Thyroid gland (tissue), 4 donors: ENCODE measurements around the gene SPNS3.

ENCODE experiments used
- POLR2A ChIP-seq, 2 donors: fragments of 450-650 bp; IDR thresholded peaks; one replicate each; pipeline ENCODE4 v1.6.1; 2017; ENCODE audit warnings: antibody characterized with exemption in 2 of 2, mild to moderate bottlenecking in 2 of 2, moderate library complexity in 1 of 2
- TF ChIP-seq, protein P1 (sequence below), 6 experiments: fragments of 200-600 bp in 3 of 6; fragments of 450-650 bp in 3 of 6; sonication (generic) in 3 of 6; IDR thresholded peaks; one replicate each; pipeline ENCODE4 v1.5.1; 2016 to 2019; ENCODE audit warnings: antibody characterized with exemption in 6 of 6, mild to moderate bottlenecking in 2 of 6, inconsistent platforms in 1 of 6, moderate library complexity in 1 of 6

DNA sequence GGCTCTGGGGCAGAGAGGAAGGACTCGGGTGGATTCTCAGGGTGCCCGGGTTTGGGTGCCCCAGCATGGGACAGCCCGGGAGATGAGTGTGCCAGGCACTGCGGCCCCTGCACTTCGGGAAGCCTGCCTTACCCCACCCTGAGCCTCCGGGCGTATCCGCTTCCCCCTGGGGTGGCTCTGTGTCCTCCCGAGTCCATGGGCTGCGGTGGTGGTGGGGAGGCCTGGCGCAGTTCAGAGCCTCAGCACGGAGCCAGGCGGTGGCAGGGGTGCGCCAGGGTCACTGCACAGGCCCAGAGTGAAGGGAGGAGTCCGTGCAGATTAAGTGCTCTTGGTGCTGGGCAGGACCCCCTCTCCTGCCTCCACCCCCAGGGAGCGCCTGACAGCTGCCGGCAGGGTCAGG lies 100.8 kb downstream of the SPNS3 start:
- TF ChIP-seq, protein P1, sequence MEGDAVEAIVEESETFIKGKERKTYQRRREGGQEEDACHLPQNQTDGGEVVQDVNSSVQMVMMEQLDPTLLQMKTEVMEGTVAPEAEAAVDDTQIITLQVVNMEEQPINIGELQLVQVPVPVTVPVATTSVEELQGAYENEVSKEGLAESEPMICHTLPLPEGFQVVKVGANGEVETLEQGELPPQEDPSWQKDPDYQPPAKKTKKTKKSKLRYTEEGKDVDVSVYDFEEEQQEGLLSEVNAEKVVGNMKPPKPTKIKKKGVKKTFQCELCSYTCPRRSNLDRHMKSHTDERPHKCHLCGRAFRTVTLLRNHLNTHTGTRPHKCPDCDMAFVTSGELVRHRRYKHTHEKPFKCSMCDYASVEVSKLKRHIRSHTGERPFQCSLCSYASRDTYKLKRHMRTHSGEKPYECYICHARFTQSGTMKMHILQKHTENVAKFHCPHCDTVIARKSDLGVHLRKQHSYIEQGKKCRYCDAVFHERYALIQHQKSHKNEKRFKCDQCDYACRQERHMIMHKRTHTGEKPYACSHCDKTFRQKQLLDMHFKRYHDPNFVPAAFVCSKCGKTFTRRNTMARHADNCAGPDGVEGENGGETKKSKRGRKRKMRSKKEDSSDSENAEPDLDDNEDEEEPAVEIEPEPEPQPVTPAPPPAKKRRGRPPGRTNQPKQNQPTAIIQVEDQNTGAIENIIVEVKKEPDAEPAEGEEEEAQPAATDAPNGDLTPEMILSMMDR (IDR thresholded peaks at IDR 0.05) = no peak
- TF ChIP-seq POLR2A (IDR thresholded peaks at IDR 0.05) = no peak
